Measurements from ENCODE around the gene IMP4.

- TF ChIP-seq EZH2 (IDR thresholded peaks at IDR 0.05; ENCODE audit: low read length, unreplicated experiment): no peak
- TF ChIP-seq, protein P1, sequence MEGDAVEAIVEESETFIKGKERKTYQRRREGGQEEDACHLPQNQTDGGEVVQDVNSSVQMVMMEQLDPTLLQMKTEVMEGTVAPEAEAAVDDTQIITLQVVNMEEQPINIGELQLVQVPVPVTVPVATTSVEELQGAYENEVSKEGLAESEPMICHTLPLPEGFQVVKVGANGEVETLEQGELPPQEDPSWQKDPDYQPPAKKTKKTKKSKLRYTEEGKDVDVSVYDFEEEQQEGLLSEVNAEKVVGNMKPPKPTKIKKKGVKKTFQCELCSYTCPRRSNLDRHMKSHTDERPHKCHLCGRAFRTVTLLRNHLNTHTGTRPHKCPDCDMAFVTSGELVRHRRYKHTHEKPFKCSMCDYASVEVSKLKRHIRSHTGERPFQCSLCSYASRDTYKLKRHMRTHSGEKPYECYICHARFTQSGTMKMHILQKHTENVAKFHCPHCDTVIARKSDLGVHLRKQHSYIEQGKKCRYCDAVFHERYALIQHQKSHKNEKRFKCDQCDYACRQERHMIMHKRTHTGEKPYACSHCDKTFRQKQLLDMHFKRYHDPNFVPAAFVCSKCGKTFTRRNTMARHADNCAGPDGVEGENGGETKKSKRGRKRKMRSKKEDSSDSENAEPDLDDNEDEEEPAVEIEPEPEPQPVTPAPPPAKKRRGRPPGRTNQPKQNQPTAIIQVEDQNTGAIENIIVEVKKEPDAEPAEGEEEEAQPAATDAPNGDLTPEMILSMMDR (conservative IDR thresholded peaks at IDR 0.05; ENCODE audit: low read depth, low read length): peak; percentile 46; the same call in 1 of the 2 replicates
- no peak for TF ChIP-seq EZH2phosphoT487 (IDR thresholded peaks at IDR 0.05; ENCODE audit: borderline replicate concordance, low read length)
Measured at GRCh38 chr2:130355578-130356431, 13.1 kb downstream of the IMP4 start, which contains the start of gene PTPN18.
